ENCODE results near the gene RING1.

DNA sequence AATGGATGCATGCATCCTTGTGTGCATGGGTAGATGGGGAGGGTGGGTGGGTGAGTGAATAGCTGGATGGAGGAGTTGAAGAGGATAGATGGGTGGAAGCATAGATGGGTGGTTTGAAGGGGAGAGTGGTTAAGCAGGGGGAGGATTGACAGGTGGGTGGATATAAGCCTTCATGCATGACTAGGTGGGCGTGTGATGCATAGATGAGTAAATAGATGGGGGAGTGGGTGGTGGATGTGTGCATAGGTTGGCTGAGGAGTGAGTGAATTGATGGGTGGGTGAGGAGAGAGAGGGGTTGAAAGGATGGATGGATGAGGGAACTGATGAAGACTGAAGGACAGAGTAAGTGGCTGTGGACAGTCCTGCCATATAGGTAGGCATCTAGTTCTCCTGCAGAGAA is 20.5 kb upstream of the RING1 start:
- TF ChIP-seq, protein P1, sequence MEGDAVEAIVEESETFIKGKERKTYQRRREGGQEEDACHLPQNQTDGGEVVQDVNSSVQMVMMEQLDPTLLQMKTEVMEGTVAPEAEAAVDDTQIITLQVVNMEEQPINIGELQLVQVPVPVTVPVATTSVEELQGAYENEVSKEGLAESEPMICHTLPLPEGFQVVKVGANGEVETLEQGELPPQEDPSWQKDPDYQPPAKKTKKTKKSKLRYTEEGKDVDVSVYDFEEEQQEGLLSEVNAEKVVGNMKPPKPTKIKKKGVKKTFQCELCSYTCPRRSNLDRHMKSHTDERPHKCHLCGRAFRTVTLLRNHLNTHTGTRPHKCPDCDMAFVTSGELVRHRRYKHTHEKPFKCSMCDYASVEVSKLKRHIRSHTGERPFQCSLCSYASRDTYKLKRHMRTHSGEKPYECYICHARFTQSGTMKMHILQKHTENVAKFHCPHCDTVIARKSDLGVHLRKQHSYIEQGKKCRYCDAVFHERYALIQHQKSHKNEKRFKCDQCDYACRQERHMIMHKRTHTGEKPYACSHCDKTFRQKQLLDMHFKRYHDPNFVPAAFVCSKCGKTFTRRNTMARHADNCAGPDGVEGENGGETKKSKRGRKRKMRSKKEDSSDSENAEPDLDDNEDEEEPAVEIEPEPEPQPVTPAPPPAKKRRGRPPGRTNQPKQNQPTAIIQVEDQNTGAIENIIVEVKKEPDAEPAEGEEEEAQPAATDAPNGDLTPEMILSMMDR (IDR thresholded peaks at IDR 0.05; ENCODE audit: low read length) = no peak
- TF ChIP-seq EZH2 (optimal IDR thresholded peaks at IDR 0.05; ENCODE audit: low read depth, low read length) (no peak), EZH2phosphoT487 (IDR thresholded peaks at IDR 0.05; ENCODE audit: low read length) (no peak)
